H54 (cell line): ENCODE measurements around the gene MRTFA.
A peak's percentile ranks its signal among the peaks of the same experiment; 100 is the strongest.
"Not testable (repeated sequence)": the region's sequence is repeated elsewhere in the genome, so short reads cannot be mapped to it uniquely, and the experiment has no call there.

Source experiments
- DNase-seq: peaks from one replicate; pipeline ENCODE4 v3.0.0; 2011; ENCODE audit warnings: low spot score, mixed read lengths; ENCODE audit not compliant: insufficient read length
- FAIRE-seq: peaks from 3 replicates; lab custom pipeline; 2011; peaks lifted over from hg19 to GRCh38; lab: Jason Lieb, UNC
- POLR2A ChIP-seq: IDR thresholded peaks from 2 replicates; pipeline ENCODE4 v1.6.1; 2011; ENCODE audit warnings: low read depth, mild to moderate bottlenecking, low read length

The MRTFA gene

DNA sequence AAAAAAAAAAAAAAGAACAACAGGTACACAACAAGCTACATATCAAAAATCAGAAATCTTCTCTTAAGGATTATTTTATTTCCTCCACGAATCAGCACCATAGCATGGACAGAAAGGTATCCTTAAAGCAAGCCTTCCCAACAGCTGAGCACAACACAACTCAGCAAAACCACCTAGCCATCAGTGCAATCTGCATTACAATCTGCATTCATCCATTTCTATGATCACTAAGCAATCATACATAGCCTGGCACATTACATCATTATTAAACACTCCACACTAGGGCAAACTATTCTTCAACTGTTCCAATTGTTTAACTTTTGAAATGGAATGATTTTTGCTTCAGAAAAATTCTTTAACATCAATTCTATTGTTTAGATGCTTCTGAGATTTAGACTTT lies 29.0 kb downstream of the MRTFA start:
- no peak for FAIRE-seq
- DNase-seq = no peak

GRCh38 chr22:40606306-40606705 lies 30.2 kb downstream of the MRTFA start:
- FAIRE-seq = no peak

More for the DNA sequence above, 29.0 kb downstream of the MRTFA start:
- TF ChIP-seq POLR2A = no peak

DNA sequence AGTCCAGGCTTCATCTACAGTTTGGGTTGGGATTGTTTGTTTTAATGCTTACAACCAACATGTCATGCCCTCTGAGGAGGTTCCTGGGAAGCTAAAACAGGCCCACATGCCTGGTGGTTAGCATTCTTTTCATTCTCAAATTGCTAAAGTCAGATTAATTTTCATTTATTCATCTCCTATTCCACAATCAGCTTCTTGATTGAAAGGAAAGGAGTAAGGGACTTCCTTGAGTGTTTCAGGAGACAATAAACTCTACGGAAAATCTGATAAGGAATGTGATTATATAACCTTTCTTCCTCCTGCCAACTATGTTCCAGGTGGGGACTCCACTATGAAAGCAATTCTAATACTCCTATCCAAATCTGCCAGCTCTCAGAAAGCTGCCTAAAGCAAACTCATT lies 30.8 kb downstream of the MRTFA start:
- DNase-seq (no peak), FAIRE-seq (no peak)
- no peak for TF ChIP-seq POLR2A

More at GRCh38 chr22:40606306-40606705, 30.2 kb downstream of the MRTFA start:
- no peak for TF ChIP-seq POLR2A
- DNase-seq = no peak

DNA sequence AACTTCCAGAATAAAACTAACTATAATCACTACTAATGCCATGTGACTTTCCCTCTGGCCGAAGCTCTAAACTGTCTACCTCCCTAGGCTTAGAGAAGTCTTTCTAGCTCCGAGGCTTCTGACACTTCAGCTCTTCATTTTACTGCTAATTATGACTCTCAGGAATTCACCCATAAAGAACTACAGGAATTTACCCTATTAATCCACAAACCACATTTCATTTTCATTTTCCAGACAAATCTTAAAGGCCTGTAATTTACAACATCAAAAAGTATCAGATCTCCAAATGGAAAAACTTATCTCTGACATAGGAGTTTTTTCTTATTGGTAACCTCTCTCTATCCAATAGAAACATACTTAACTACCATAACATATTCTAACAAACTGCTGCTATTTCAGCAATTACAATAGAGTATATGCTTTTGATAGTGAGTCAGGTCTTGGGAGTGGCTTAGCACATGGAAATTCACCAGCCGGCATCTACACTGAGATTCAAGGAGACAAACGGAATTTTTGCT lies 33.4 kb downstream of the MRTFA start:
- no peak for TF ChIP-seq POLR2A

GRCh38 chr22:40602231-40602630 lies 34.3 kb downstream of the MRTFA start:
- FAIRE-seq = no peak
- TF ChIP-seq POLR2A = no peak
- DNase-seq = no peak

More for the DNA sequence above, 33.4 kb downstream of the MRTFA start:
- peak; percentile 12 for DNase-seq
- FAIRE-seq = peak; percentile 71

- no peak for DNase-seq
- no peak for TF ChIP-seq POLR2A
- no peak for FAIRE-seq
These were observed 36.8 kb downstream of the MRTFA start for GRCh38 chr22:40599731-40600130.

DNA sequence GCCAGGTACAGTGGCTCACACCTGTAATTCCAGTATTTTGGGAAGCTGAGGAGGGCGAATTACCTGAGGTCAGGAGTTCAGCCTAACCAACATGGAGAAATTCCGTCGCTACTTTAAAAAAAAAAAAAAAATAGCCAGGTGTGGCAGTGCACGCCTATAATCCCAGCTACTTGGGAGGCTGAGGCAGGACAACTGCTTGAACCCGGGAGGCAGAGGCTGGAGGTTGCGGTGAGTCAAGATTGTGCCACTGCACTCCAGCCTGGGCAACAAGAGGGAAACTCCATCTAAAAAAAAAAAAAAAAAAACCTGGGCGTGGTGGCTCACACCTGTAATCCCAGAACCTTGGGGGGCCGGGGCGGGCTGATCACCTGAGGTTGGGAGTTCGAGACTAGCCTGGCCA lies 37.8 kb downstream of the MRTFA start:
- not testable (repeated sequence) for DNase-seq, FAIRE-seq

DNA sequence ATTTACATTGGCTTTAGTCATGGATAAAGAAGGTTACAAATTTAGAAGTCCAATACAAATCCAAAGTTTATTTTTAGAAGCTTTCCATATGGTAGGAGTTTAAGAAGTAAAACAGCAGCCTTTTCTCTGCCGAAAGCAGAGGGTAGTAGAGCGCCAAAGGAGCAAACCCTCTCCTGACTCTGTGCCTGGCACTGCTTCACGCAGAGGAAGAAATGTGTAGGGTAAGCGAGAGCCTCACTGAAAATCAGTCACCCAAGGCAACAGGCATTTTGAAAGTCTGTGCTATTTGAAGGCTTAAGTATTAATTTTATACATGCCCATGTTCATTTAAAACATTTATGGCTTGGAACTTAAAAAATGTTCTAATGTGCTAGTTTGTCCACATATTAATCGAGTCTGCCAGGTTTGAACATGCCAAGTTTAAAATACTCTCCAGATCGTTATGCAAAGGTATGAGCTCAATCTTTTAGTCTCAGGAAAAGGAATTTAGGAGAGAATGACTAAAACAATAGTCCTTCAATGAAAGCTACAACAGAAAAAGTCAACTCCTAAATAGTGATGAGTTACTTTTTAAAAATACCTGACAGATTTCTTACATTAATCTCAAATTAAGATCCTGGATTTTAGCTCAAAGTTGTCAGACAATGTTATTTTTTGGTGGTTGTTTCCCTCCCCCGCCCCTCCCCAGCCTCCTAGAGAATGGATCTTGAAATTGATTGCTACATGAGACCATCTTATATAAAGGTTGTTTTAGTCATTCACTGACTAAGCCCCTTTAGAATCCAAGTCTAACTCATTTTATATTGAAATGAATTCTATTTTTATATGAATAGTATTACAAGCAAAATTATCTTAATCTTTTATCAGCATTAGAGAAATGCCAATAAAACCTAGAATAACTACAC lies 38.7 kb downstream of the MRTFA start:
- FAIRE-seq = peak; percentile 52
- no peak for DNase-seq
- TF ChIP-seq POLR2A = no peak

- DNase-seq (no peak), FAIRE-seq (no peak)
- TF ChIP-seq POLR2A = no peak
These were observed 40.9 kb downstream of the MRTFA start for GRCh38 chr22:40595497-40596234.

- DNase-seq (no peak), FAIRE-seq (no peak)
- TF ChIP-seq POLR2A = no peak
These were observed 41.6 kb downstream of the MRTFA start for GRCh38 chr22:40594924-40595323.

DNA sequence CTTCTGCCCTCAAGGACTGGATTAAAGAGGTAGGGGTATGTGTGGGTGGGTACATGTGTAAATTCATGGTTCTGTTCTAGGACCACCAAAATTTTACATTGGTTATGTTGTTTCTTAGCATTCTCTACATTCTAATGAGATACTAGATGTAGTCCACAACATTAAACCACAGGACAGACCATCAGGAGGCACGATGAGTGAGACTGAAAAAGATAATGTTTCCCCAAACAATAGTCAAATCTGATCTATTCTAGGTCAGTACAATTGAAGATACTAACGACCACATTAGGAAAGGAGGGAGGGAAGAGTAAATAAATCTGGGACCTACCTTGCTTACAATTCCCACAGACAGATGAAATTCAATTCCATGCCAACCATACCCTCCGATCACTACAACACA lies 42.2 kb downstream of the MRTFA start:
- no peak for DNase-seq
- FAIRE-seq = no peak
- TF ChIP-seq POLR2A = no peak

GRCh38 chr22:40593460-40594273 lies 42.9 kb downstream of the MRTFA start:
- FAIRE-seq (peak; percentile 50), DNase-seq (no peak)
- TF ChIP-seq POLR2A = no peak

DNA sequence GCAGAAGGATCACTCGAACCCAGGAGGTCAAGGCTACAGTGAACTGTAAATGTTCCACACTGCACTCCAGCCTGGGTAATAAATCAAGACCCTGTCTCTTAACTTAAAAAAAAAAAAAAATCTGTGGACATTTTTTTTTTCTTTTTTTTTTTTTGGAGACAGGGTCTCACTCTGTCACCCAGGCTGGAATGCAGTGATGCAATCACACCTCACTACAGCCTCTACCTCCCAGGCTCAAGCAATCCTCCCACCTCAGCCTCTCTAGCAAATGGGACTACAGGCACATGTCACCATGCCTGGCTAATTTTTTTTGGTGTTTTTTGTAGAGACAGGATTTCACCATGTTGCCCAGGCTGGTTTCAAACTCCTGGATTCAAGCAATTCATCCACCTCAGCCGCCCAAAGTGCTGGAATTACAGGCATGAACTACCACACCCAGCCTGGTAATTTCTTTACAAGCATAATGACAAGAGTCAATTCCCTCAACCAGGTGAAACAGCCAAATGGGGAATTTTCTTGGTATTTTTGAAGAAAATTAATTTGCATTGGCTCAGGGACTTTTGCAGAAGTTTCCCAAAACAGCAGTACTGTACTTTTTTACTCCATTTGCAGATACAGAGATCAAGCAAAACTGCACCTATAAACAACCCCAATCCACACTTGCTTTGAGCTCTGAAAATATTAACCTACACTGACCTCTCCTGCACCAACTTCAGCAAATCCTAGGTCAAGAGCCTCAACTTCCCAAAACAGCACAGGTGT lies 44.0 kb downstream of the MRTFA start:
- no peak for FAIRE-seq
- no peak for TF ChIP-seq POLR2A
- DNase-seq = no peak

DNA sequence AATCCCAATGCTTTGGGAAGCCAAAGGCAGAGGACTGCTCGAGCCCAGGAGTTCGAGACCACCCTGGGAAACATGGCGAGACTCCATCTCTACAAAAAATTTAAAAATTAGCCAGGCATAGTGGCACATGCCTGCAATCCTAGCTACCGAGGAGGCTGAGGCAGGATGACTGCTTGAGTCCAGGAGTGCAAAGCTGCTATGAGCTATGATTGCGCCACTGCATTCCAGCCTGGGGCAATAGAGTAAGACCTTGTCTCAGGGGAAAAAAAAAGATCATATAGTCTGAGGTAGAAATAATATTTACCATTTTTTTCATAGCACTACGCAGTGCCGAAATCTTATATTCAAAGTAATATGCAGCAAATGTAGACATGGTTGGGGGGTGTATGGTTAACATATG lies 47.8 kb downstream of the MRTFA start:
- TF ChIP-seq POLR2A = no peak
- no peak for DNase-seq
- no peak for FAIRE-seq
